Kidney (tissue), 14 donors: ENCODE measurements around the gene DGKG. TPM values are rescaled to one million over a fixed set of nuclear protein-coding genes. Genes with fewer than 3 reads are reported as not detected.

ENCODE experiments used
- DNase-seq, 5 donors: peaks; one replicate each; pipeline ENCODE4 v3.0.0-alpha.2; 2013 to 2020
- FAIRE-seq: peaks from 2 replicates; lab custom pipeline; 2012; peaks lifted over from hg19 to GRCh38; lab: Jason Lieb, UNC
- H3K27ac ChIP-seq, 2 donors: one replicate each; pipeline ENCODE4 v1.7.0; 2013; ENCODE audit warnings: low read depth in 2 of 2, low read length in 2 of 2, inconsistent platforms in 1 of 2
- H3K27me3 ChIP-seq: one replicate; pipeline ENCODE4 v1.7.1; 2013; ENCODE audit warnings: low read length, inconsistent platforms; ENCODE audit not compliant: control insufficient read depth, insufficient read depth
- H3K36me3 ChIP-seq, 3 donors: one replicate each; pipeline versions ENCODE4 v1.7.0 to v1.7.1; 2013; ENCODE audit warnings: low read length in 3 of 3, control low read depth in 1 of 3, inconsistent platforms in 1 of 3; ENCODE audit not compliant: insufficient read depth in 3 of 3, control insufficient read depth in 2 of 3
- H3K4me1 ChIP-seq, 3 donors: one replicate each; pipeline versions ENCODE4 v1.7.0 to v1.7.1; 2013; ENCODE audit warnings: low read length in 3 of 3, inconsistent platforms in 1 of 3, low read depth in 1 of 3; ENCODE audit not compliant: control insufficient read depth in 2 of 3, insufficient read depth in 2 of 3
- H3K4me3 ChIP-seq, 3 donors: one replicate each; pipeline versions ENCODE4 v1.7.0 to v1.8.1; 2013; ENCODE audit warnings: low read length in 3 of 3, control low read depth in 1 of 3, inconsistent platforms in 1 of 3
- H3K9ac ChIP-seq, 3 donors: one replicate each; pipeline versions ENCODE4 v1.7.0 to v1.7.1; 2013; ENCODE audit warnings: low read length in 3 of 3, control low read depth in 1 of 3, inconsistent platforms in 1 of 3
- H3K9me3 ChIP-seq, 3 donors: one replicate each; pipeline versions ENCODE4 v1.7.0 to v1.7.1; 2013; ENCODE audit warnings: low read length in 3 of 3, control low read depth in 1 of 3, inconsistent platforms in 1 of 3; ENCODE audit not compliant: control insufficient read depth in 2 of 3, insufficient read depth in 1 of 3
- intact Hi-C: fragments of 100-400 bp; cut with DNase I; formaldehyde crosslinking; loops from one replicate; pipeline ENCODE4 v1.11.1; 2022
- polyA plus RNA-seq: library from polyadenylated mRNA; stranded (reverse); fragments of 350-450 nt; fragmentation: Illumina TruSeq; extraction: RNeasy Lipid Tissue Mini Kit (QIAGEN cat#74804); gene quantifications from one replicate; pipeline ENCODE4 v1.2.3, GENCODE V29; 2014; ENCODE audit warnings: low read depth, low replicate concordance; ENCODE audit not compliant: insufficient read depth
- total RNA-seq: library from RNA; stranded (reverse); fragmentation: NEBNext Ultra II Directional; extraction: Animal tissue kit (Norgen Biotek cat#: 25700); gene quantifications from one replicate; pipeline ENCODE4 v1.2.1, GENCODE V29; 2021
- TF ChIP-seq, protein P1 (sequence below): IDR thresholded peaks from 3 replicates; pipeline ENCODE4 v1.5.1; 2012; ENCODE audit warnings: mild to moderate bottlenecking, moderate library complexity, borderline replicate concordance; ENCODE audit not compliant: insufficient read depth; ENCODE audit errors: extremely low read depth
- donor health status: control.
- donor health status: control.
- donor health status: control.
- donor health status: control.
- donor health status: control.
- donor health status: DM: yes; HTN: yes; CAD: no.
- donor health status: Normal renal cell carcinoma (clear cell type).

Gene DGKG
- total and polyA plus RNA-seq, 2 donors from 2014 or later = 0.95 to 11.4 TPM

DNA sequence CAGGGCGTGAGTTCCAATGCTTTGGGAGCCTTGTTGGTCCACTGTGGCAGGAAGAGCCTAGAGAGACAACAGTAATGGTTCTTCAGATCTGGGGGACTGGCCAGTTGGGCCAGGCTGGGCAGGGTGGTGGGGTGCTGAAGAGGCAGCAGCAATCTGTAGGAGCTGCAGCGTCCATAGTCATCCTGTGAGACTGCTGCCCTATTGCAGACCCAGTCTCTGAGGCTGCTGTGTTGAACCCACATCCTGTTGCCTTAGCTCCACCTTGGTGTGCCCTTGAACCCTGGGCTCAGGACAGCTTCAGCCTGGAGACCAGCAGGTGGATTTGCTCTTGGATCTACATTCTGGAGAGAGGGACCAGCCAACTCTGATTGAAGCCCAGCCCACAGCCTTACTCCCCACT, 229.5 kb downstream of the DGKG start:
- no peak for FAIRE-seq
- H3K4me1 ChIP-seq = no peaks in the 10 kb centered on the region
- no peaks in the 10 kb centered on the region for H3K36me3 ChIP-seq
- H3K27me3 ChIP-seq = no peaks in the 10 kb centered on the region
- TF ChIP-seq, protein P1, sequence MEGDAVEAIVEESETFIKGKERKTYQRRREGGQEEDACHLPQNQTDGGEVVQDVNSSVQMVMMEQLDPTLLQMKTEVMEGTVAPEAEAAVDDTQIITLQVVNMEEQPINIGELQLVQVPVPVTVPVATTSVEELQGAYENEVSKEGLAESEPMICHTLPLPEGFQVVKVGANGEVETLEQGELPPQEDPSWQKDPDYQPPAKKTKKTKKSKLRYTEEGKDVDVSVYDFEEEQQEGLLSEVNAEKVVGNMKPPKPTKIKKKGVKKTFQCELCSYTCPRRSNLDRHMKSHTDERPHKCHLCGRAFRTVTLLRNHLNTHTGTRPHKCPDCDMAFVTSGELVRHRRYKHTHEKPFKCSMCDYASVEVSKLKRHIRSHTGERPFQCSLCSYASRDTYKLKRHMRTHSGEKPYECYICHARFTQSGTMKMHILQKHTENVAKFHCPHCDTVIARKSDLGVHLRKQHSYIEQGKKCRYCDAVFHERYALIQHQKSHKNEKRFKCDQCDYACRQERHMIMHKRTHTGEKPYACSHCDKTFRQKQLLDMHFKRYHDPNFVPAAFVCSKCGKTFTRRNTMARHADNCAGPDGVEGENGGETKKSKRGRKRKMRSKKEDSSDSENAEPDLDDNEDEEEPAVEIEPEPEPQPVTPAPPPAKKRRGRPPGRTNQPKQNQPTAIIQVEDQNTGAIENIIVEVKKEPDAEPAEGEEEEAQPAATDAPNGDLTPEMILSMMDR = no peak
- H3K9ac ChIP-seq = no peak overlapping the region
- intact Hi-C loops = no loop called here
- H3K9me3 ChIP-seq = no peaks in the 10 kb centered on the region
- H3K4me3 ChIP-seq = no peak overlapping the region
- no peak for DNase-seq
- H3K27ac ChIP-seq = no peak overlapping the region

DNA sequence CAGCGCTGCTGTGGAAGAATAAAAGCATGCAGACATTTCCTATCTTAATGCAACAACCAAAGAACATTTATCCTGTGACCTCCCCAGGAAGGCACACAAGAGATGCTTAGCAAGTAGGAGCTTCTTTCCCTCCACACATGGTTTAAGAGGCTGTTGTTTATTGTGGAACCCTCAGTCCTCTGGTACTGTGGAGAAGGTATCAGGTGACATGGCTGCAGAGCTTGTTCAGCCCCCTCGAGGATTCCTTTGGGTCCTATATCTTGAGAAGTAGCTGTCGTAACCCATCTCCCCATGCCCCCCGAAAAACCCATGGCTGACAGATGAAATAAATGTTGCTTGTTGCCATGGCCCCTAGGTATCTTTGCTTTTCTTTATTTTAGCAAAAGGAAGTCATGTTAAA, 232.8 kb downstream of the DGKG start:
- H3K36me3 ChIP-seq = no peaks in the 10 kb centered on the region
- no peak overlapping the region for H3K27ac ChIP-seq
- DNase-seq = peak in 2 of 5 donors; percentile 43 to 50
- TF ChIP-seq, protein P1 = no peak
- no peak for FAIRE-seq
- no peaks in the 10 kb centered on the region for H3K4me1 ChIP-seq
- H3K27me3 ChIP-seq = no peaks in the 10 kb centered on the region
- no peak overlapping the region for H3K9ac ChIP-seq
- no peak overlapping the region for H3K4me3 ChIP-seq
- intact Hi-C loops = no loop called here
- H3K9me3 ChIP-seq = no peaks in the 10 kb centered on the region

DNA sequence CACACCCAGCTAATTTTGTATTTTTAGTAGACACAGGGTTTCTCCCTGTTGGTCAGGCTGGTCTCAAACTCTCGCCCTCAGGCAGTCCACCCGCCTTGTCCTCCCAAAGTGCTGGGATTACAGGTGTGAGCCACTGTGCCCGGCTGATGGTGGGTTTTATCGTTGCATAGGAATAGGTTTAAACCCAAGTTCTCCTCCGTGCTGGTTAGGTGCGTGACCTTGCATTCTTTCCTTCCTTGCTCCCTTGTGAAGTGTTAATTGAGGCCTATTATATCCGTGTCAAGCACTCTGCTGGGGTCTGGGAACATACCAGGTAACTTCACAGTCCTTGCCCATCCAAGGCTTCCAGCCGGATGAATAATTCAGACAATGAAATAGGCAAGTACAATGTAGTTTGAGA, 233.9 kb downstream of the DGKG start:
- FAIRE-seq = no peak
- H3K4me1 ChIP-seq = no peaks in the 10 kb centered on the region

More for the DNA sequence above, 233.9 kb downstream of the DGKG start:
- Histone ChIP-seq H3K9me3 (no peaks in the 10 kb centered on the region), H3K4me3 (no peak overlapping the region), H3K36me3 (no peaks in the 10 kb centered on the region), H3K27me3 (no peaks in the 10 kb centered on the region), H3K9ac (no peak overlapping the region), H3K27ac (no peak overlapping the region)
- peak in 1 of 5 donors; percentile 38 for DNase-seq
- intact Hi-C loops = no loop called here
- TF ChIP-seq, protein P1 = no peak
